Esophagus muscularis mucosa (tissue), 4 donors: Measurements from ENCODE around the gene TENT5A.

Experiments
- EP300 ChIP-seq: sonication (generic); formaldehyde crosslinking; IDR thresholded peaks from one replicate; pipeline ENCODE4 v1.6.1; 2017; ENCODE audit warnings: antibody characterized with exemption
- POLR2A ChIP-seq: fragments of 450-650 bp; IDR thresholded peaks from one replicate; pipeline ENCODE4 v1.6.1; 2017; ENCODE audit warnings: antibody characterized with exemption, moderate library complexity, mild to moderate bottlenecking, low read depth
- POLR2AphosphoS5 ChIP-seq, 2 donors: sonication (generic); formaldehyde crosslinking; IDR thresholded peaks; one replicate each; pipeline ENCODE4 v1.6.1; 2017; ENCODE audit warnings: antibody characterized with exemption in 2 of 2
- TF ChIP-seq, protein P1 (sequence below), 3 experiments: fragments of 200-600 bp in 2 of 3; fragments of 450-650 bp in 1 of 3; sonication (generic) in 2 of 3; IDR thresholded peaks; one replicate each; pipeline ENCODE4 v1.5.1; 2017 to 2019; ENCODE audit warnings: antibody characterized with exemption in 3 of 3, mild to moderate bottlenecking in 2 of 3, moderate library complexity in 1 of 3

DNA sequence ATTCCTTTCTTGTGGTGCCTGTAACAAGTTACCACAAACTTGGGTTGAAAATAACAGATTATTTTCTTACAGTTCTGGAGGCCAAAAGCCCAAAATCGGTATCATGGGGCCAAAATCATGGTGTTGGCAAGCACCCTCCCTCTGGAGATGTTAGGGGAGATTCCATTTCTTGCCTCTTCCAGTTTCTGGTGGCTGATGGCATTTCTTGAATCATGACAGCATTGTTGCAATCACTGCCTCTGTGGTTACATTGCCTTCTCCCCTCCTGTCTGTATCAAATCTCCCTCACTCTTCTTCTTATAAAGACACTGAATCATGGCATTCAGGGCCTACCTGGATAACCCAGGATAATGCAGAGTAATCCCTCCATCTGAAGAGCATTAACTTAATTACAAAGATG is 17.9 kb upstream of the TENT5A start:
- no peak for TF ChIP-seq POLR2AphosphoS5 (IDR thresholded peaks at IDR 0.05)
- TF ChIP-seq, protein P1, sequence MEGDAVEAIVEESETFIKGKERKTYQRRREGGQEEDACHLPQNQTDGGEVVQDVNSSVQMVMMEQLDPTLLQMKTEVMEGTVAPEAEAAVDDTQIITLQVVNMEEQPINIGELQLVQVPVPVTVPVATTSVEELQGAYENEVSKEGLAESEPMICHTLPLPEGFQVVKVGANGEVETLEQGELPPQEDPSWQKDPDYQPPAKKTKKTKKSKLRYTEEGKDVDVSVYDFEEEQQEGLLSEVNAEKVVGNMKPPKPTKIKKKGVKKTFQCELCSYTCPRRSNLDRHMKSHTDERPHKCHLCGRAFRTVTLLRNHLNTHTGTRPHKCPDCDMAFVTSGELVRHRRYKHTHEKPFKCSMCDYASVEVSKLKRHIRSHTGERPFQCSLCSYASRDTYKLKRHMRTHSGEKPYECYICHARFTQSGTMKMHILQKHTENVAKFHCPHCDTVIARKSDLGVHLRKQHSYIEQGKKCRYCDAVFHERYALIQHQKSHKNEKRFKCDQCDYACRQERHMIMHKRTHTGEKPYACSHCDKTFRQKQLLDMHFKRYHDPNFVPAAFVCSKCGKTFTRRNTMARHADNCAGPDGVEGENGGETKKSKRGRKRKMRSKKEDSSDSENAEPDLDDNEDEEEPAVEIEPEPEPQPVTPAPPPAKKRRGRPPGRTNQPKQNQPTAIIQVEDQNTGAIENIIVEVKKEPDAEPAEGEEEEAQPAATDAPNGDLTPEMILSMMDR (IDR thresholded peaks at IDR 0.05): no peak
- TF ChIP-seq POLR2A: no peak
- no peak for TF ChIP-seq EP300
